Ishikawa (cell line): ENCODE results near the gene C1QB.

Experiments
- CEBPB ChIP-seq: IDR thresholded peaks from 2 replicates; pipeline ENCODE4 v1.6.1; 2012
- EGR1 ChIP-seq: IDR thresholded peaks from 2 replicates; pipeline ENCODE4 v1.6.1; 2012
- EP300 ChIP-seq: IDR thresholded peaks from 2 replicates; pipeline ENCODE4 v1.6.1; 2012; ENCODE audit warnings: borderline replicate concordance
- FOXM1 ChIP-seq: IDR thresholded peaks from 2 replicates; pipeline ENCODE4 v1.6.1; 2012; ENCODE audit warnings: low read depth, borderline replicate concordance
- MAX ChIP-seq: IDR thresholded peaks from 2 replicates; pipeline ENCODE4 v1.6.1; 2012
- NFIC ChIP-seq: IDR thresholded peaks from 2 replicates; pipeline ENCODE4 v1.6.1; 2012
- RAD21 ChIP-seq: IDR thresholded peaks from 2 replicates; pipeline ENCODE4 v1.6.1; 2012; ENCODE audit warnings: low read depth
- REST ChIP-seq: IDR thresholded peaks from 2 replicates; pipeline ENCODE4 v1.6.1; 2012; ENCODE audit warnings: low read depth, mild to moderate bottlenecking
- TAF1 ChIP-seq: IDR thresholded peaks from 2 replicates; pipeline ENCODE4 v1.6.1; 2012; ENCODE audit warnings: low read depth, mild to moderate bottlenecking
- TEAD4 ChIP-seq: IDR thresholded peaks from 2 replicates; pipeline ENCODE4 v1.6.1; 2012
- YY1 ChIP-seq: IDR thresholded peaks from 2 replicates; pipeline ENCODE4 v1.6.1; 2012; ENCODE audit warnings: low read depth

- TF ChIP-seq FOXM1 (no peak), TAF1 (no peak), MAX (no peak), TEAD4 (no peak), RAD21 (no peak), REST (no peak), CEBPB (no peak), EGR1 (no peak), YY1 (no peak), NFIC (no peak), EP300 (no peak)
Measured at GRCh38 chr1:22677931-22678896, 25.2 kb downstream of the C1QB start.
